ENCODE results near the gene SUGCT. TPM values are rescaled to one million over a fixed set of nuclear protein-coding genes. Genes with fewer than 3 reads are reported as not detected.

The SUGCT gene
- total and polyA plus RNA-seq, 2 of the 8 experiments (the other 6 are each of a cell fraction or from before 2014, with no cell fraction given), result 2.8 to 5.4 TPM

- no peak for DNase-seq (ENCODE audit: low read depth in 1 of 2, low spot score in 2 of 2)
- no peak overlapping the region for H3K9ac ChIP-seq (replicated peaks in 1 of 4; ENCODE audit: extremely low read depth in 1 of 4, low read depth in 3 of 4, low read length in 3 of 4)
- no peak overlapping the region for H3K23ac ChIP-seq (ENCODE audit: insufficient read length)
- ChIA-PET POLR2A (ENCODE audit: partially characterized antibody) (no interaction called here), CTCF (ENCODE audit: partially characterized antibody) (no interaction called here)
- no peaks in the 10 kb centered on the region for H3K27me3 ChIP-seq (replicated peaks in 1 of 4; ENCODE audit: control insufficient read depth in 3 of 4, extremely low read depth in 1 of 4, insufficient read depth in 3 of 4, low read length in 3 of 4)
- no peak overlapping the region for H2AFZ ChIP-seq (ENCODE audit: low read length)
- WGBS, 2 experiments (ENCODE audit: extremely low coverage in 1 of 2, insufficient coverage in 1 of 2, insufficient read length in 1 of 2, insufficient replicate concordance in 2 of 2, low coverage in 1 of 2, low lambda C conversion rate in 2 of 2, missing lambda C conversion rate in 1 of 2), result 92% methylated on average over 2 of the region's 2 CpGs; no CpG with 5 or more reads in 1 of the 2 experiments
- no peak overlapping the region for H4K8ac ChIP-seq (ENCODE audit: extremely low read depth, insufficient read depth, low read length)
- H3K14ac ChIP-seq (ENCODE audit: insufficient read length), result no peak overlapping the region
- H4K5ac ChIP-seq (ENCODE audit: insufficient read length, low read depth, low read length), result no peak overlapping the region
- no peak overlapping the region for H2BK12ac ChIP-seq (ENCODE audit: low read depth, low read length)
- FAIRE-seq, result no peak
- no peaks in the 10 kb centered on the region for H4K20me1 ChIP-seq (replicated peaks in 1 of 2; ENCODE audit: control insufficient read depth in 1 of 2, insufficient read depth in 2 of 2, low read length in 2 of 2)
- H3K36me3 ChIP-seq (ENCODE audit: control insufficient read depth in 2 of 4, insufficient read depth in 4 of 4, low read length in 3 of 4), result no peaks in the 10 kb centered on the region
- H2AK5ac ChIP-seq (ENCODE audit: low read depth, low read length), result no peak overlapping the region
- H2BK120ac ChIP-seq (replicated peaks; ENCODE audit: low read depth, low read length), result no peak overlapping the region
- no peak overlapping the region for H2BK5ac ChIP-seq (ENCODE audit: low read depth, low read length)
- H2BK15ac ChIP-seq (ENCODE audit: low read length), result no peak overlapping the region
- no peak overlapping the region for H2BK20ac ChIP-seq (ENCODE audit: low read length)
- H3K18ac ChIP-seq (ENCODE audit: extremely low read depth, low read length), result no peak overlapping the region
- no peaks in the 10 kb centered on the region for H3K79me2 ChIP-seq (ENCODE audit: control insufficient read depth in 1 of 2, insufficient read depth in 2 of 2, low read length in 2 of 2)
- no peak overlapping the region for H3K4ac ChIP-seq (replicated peaks; ENCODE audit: insufficient read length, low read depth, low read length)
- no peak overlapping the region for H3K56ac ChIP-seq (replicated peaks; ENCODE audit: insufficient read length, low read depth, low read length)
- H3K23me2 ChIP-seq (ENCODE audit: low read depth, low read length), result no peaks in the 10 kb centered on the region
- H3K4me1 ChIP-seq (replicated peaks in 1 of 4; ENCODE audit: control insufficient read depth in 3 of 4, insufficient read depth in 4 of 4, low read length in 3 of 4), result no peaks in the 10 kb centered on the region
- H3K4me3 ChIP-seq (ENCODE audit: extremely low read depth in 1 of 4, insufficient read depth in 2 of 4, low read depth in 3 of 4, low read length in 4 of 4), result no peak overlapping the region
- no peaks in the 10 kb centered on the region for H3K79me1 ChIP-seq (ENCODE audit: low read depth, low read length)
- no peak overlapping the region for H4K91ac ChIP-seq (replicated peaks; ENCODE audit: insufficient read length, low read length)
- no peak overlapping the region for H3K27ac ChIP-seq (ENCODE audit: low read depth, low read length)
- H3K9me3 ChIP-seq (ENCODE audit: insufficient read depth in 2 of 2, low read depth in 1 of 2, low read length in 1 of 2), result no peaks in the 10 kb centered on the region
- no peak overlapping the region for H3K4me2 ChIP-seq (ENCODE audit: insufficient read depth in 1 of 2, low read depth in 2 of 2, low read length in 2 of 2)
- no peak for TF ChIP-seq ZNF274 (IDR thresholded peaks at IDR 0.05; ENCODE audit: borderline replicate concordance, extremely low read depth, low read length)
- TF ChIP-seq SIN3A (conservative IDR thresholded peaks at IDR 0.05 in 1 of 2, IDR thresholded peaks at IDR 0.05 in 1 of 2; ENCODE audit: low read depth in 1 of 2, low read length in 2 of 2), result no peak
- TF ChIP-seq FOSL1 (IDR thresholded peaks at IDR 0.05; ENCODE audit: insufficient read depth, low read depth, low read length), result no peak
- TF ChIP-seq USF2 (IDR thresholded peaks at IDR 0.05; ENCODE audit: low read length), result no peak
- no peak for TF ChIP-seq ATF3 (IDR thresholded peaks at IDR 0.05; ENCODE audit: insufficient read depth, low read depth, low read length)
These were observed 71.2 kb downstream of the SUGCT start for GRCh38 chr7:40205992-40206391.
